Measurements from ENCODE around the gene LGR6.

Gene LGR6

DNA sequence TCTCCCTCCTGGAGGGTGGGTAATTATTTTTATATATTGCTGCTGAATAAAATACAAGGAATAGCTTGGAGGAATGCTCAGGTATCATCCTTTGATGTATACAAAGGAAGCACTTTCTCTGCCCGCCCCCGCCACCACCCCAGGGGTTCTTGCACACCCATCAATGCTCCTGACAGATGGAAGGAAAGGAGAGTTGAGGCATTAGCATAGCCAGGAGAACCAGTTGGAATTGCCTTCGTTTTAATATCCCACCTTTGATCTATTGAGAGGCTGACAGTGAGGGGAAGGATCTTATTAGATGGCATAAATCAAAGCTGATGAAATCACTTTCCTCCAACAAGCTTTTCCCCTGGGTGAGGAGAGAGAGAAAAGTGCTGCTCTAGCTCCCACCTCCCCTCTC lies 71.1 kb downstream of the LGR6 start (continued):
- TF ChIP-seq, protein P1, sequence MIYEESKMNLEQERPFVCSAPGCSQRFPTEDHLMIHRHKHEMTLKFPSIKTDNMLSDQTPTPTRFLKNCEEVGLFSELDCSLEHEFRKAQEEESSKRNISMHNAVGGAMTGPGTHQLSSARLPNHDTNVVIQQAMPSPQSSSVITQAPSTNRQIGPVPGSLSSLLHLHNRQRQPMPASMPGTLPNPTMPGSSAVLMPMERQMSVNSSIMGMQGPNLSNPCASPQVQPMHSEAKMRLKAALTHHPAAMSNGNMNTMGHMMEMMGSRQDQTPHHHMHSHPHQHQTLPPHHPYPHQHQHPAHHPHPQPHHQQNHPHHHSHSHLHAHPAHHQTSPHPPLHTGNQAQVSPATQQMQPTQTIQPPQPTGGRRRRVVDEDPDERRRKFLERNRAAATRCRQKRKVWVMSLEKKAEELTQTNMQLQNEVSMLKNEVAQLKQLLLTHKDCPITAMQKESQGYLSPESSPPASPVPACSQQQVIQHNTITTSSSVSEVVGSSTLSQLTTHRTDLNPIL (CRISPR knock-in tag; IDR thresholded peaks at IDR 0.05; ENCODE audit: low read depth) = no peak
- no peak for TF ChIP-seq OSR1 (CRISPR knock-in tag; IDR thresholded peaks at IDR 0.05)
- TF ChIP-seq, protein P2, sequence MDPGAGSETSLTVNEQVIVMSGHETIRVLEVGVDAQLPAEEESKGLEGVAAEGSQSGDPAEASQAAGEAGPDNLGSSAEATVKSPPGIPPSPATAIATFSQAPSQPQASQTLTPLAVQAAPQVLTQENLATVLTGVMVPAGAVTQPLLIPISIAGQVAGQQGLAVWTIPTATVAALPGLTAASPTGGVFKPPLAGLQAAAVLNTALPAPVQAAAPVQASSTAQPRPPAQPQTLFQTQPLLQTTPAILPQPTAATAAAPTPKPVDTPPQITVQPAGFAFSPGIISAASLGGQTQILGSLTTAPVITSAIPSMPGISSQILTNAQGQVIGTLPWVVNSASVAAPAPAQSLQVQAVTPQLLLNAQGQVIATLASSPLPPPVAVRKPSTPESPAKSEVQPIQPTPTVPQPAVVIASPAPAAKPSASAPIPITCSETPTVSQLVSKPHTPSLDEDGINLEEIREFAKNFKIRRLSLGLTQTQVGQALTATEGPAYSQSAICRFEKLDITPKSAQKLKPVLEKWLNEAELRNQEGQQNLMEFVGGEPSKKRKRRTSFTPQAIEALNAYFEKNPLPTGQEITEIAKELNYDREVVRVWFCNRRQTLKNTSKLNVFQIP (CRISPR knock-in tag; IDR thresholded peaks at IDR 0.05; ENCODE audit: borderline replicate concordance, low read depth) = no peak
- TF ChIP-seq RARB (CRISPR knock-in tag; IDR thresholded peaks at IDR 0.05) = no peak
- no peak for TF ChIP-seq ZNF565 (CRISPR knock-in tag; conservative IDR thresholded peaks at IDR 0.05; ENCODE audit: low read depth)
- TF ChIP-seq PATZ1 (CRISPR knock-in tag; IDR thresholded peaks at IDR 0.05; ENCODE audit: borderline replicate concordance) = no peak
- TF ChIP-seq ZNF70 (CRISPR knock-in tag; IDR thresholded peaks at IDR 0.05) = no peak
- TF ChIP-seq TCF4 (CRISPR knock-in tag; IDR thresholded peaks at IDR 0.05; ENCODE audit: borderline replicate concordance) = no peak

DNA sequence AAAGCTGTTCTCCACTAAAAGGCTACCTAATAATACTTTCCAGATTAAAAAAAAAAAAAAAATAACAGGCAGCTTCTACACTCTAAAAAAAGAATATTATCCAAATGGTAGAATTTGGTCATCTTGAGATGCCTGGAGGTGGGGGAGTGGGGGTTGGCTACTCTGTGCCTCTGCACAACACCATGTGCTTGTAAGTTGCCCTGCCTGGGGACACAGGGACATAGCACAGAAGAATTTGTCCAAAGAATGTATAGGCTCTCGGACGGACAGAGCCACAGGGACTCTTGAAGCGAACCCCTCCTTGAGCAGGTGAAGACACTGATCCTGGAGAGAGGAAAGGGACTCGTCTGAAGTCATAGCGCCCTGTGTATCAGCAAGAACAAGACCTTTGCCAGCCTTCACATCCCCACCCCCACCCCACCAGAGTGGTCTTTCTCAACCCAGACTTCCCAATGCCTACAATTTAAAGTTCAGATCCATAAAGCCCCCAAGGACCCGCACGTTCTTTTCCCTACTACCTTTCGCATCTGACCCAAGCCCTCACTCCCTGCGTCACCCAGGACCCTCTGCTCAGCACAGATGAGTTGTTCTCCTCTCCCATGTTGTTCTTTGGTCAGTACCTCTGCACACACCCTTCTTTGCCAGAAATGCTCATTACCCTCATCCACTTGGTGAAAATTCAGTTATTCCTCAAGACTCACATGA lies 72.6 kb downstream of the LGR6 start:
- no peak for TF ChIP-seq ZNF8 (CRISPR knock-in tag; IDR thresholded peaks at IDR 0.05)
- TF ChIP-seq ZNF70 (CRISPR knock-in tag; IDR thresholded peaks at IDR 0.05) = no peak
- no peak for TF ChIP-seq ZFP3 (CRISPR knock-in tag; IDR thresholded peaks at IDR 0.05)
- TF ChIP-seq PPARA (CRISPR knock-in tag; IDR thresholded peaks at IDR 0.05; ENCODE audit: borderline replicate concordance) = no peak
- no peak for TF ChIP-seq GLIS3 (CRISPR knock-in tag; IDR thresholded peaks at IDR 0.05)
- no peak for TF ChIP-seq ZFP30 (CRISPR knock-in tag; IDR thresholded peaks at IDR 0.05)
- TF ChIP-seq, protein P3, sequence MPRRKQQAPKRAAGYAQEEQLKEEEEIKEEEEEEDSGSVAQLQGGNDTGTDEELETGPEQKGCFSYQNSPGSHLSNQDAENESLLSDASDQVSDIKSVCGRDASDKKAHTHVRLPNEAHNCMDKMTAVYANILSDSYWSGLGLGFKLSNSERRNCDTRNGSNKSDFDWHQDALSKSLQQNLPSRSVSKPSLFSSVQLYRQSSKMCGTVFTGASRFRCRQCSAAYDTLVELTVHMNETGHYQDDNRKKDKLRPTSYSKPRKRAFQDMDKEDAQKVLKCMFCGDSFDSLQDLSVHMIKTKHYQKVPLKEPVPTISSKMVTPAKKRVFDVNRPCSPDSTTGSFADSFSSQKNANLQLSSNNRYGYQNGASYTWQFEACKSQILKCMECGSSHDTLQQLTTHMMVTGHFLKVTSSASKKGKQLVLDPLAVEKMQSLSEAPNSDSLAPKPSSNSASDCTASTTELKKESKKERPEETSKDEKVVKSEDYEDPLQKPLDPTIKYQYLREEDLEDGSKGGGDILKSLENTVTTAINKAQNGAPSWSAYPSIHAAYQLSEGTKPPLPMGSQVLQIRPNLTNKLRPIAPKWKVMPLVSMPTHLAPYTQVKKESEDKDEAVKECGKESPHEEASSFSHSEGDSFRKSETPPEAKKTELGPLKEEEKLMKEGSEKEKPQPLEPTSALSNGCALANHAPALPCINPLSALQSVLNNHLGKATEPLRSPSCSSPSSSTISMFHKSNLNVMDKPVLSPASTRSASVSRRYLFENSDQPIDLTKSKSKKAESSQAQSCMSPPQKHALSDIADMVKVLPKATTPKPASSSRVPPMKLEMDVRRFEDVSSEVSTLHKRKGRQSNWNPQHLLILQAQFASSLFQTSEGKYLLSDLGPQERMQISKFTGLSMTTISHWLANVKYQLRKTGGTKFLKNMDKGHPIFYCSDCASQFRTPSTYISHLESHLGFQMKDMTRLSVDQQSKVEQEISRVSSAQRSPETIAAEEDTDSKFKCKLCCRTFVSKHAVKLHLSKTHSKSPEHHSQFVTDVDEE (CRISPR knock-in tag; IDR thresholded peaks at IDR 0.05) = no peak
- no peak for TF ChIP-seq TCF4 (CRISPR knock-in tag; IDR thresholded peaks at IDR 0.05; ENCODE audit: borderline replicate concordance)
- TF ChIP-seq, protein P2 (CRISPR knock-in tag; IDR thresholded peaks at IDR 0.05; ENCODE audit: borderline replicate concordance, low read depth) = no peak
- TF ChIP-seq ARNTL (CRISPR knock-in tag; IDR thresholded peaks at IDR 0.05; ENCODE audit: borderline replicate concordance, low read depth) = no peak
- TF ChIP-seq ISL1 (CRISPR knock-in tag; IDR thresholded peaks at IDR 0.05) = no peak
- no peak for ATAC-seq

DNA sequence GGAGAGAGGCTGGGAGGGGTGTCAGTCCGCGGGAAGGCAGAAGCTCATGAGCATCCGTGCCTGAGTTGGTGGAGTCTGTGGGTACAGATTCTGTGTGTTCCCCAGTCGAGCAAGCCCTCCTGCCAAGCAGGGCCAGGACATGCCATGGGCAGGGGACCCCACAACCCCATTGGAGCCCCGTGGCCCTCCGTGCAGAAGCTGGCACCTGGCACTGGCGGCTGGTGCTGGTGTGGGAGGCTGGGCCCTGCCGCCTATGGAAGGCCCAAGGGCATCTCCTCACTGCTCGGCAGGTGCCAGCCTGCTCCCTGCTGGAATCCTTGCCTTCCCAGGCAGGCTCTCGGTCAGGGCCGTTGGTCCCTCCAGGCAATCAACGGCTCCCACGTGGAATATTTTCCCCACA lies 74.4 kb downstream of the LGR6 start:
- ATAC-seq = no peak
- TF ChIP-seq CSDC2 (CRISPR knock-in tag; IDR thresholded peaks at IDR 0.05) = no peak
- no peak for TF ChIP-seq ZNF565 (CRISPR knock-in tag; conservative IDR thresholded peaks at IDR 0.05; ENCODE audit: low read depth)
- no peak for TF ChIP-seq CSRNP3 (CRISPR knock-in tag; IDR thresholded peaks at IDR 0.05)
- TF ChIP-seq ZFP3 (CRISPR knock-in tag; IDR thresholded peaks at IDR 0.05) = no peak
- TF ChIP-seq GLIS3 (CRISPR knock-in tag; IDR thresholded peaks at IDR 0.05) = no peak
- no peak for TF ChIP-seq ESRRG (CRISPR knock-in tag; IDR thresholded peaks at IDR 0.05)
- no peak for TF ChIP-seq PATZ1 (CRISPR knock-in tag; IDR thresholded peaks at IDR 0.05; ENCODE audit: borderline replicate concordance)
